ENCODE measurements around the gene AZU1.
A peak's percentile ranks its signal among the peaks of the same experiment; 100 is the strongest.

Gene AZU1

GRCh38 chr19:827710-828321 lies at the start of gene AZU1:
TSS of gene AZU1 (plus strand) at chr19:827837. CDS start at chr19:827847, 10 bp downstream.
- no peak for DNase-seq (ENCODE audit: low read depth)

- DNase-seq (ENCODE audit: low read depth) = peak; percentile 98
Observed at GRCh38 chr19:778910-779653, 48.6 kb upstream of the AZU1 start.

GRCh38 chr19:780935-781334 lies 46.7 kb upstream of the AZU1 start:
- no peak for DNase-seq (ENCODE audit: low read depth)

- DNase-seq (ENCODE audit: low read depth) = no peak
Observed at GRCh38 chr19:781800-782184, 45.8 kb upstream of the AZU1 start.

- DNase-seq (ENCODE audit: low read depth) = peak; percentile 87
Observed at GRCh38 chr19:782185-782877, 45.3 kb upstream of the AZU1 start.

GRCh38 chr19:782878-783668 lies 44.6 kb upstream of the AZU1 start:
- no peak for DNase-seq (ENCODE audit: low read depth)

- no peak for DNase-seq (ENCODE audit: low read depth)
Observed at GRCh38 chr19:784541-784940, 43.1 kb upstream of the AZU1 start.

- no peak for DNase-seq (ENCODE audit: low read depth)
Observed at GRCh38 chr19:787536-787935, 40.1 kb upstream of the AZU1 start.

- no peak for DNase-seq (ENCODE audit: low read depth)
Observed at GRCh38 chr19:788686-788982, 39.0 kb upstream of the AZU1 start.

- peak; percentile 56 for DNase-seq (ENCODE audit: low read depth)
Observed at GRCh38 chr19:788983-789700, 38.5 kb upstream of the AZU1 start.

GRCh38 chr19:789701-790060 lies 38.0 kb upstream of the AZU1 start:
- peak; percentile 24 for DNase-seq (ENCODE audit: low read depth)

- no peak for DNase-seq (ENCODE audit: low read depth)
Observed at GRCh38 chr19:791007-791566, 36.5 kb upstream of the AZU1 start.

- no peak for DNase-seq (ENCODE audit: low read depth)
Observed at GRCh38 chr19:791567-792305, 35.9 kb upstream of the AZU1 start.

- no peak for DNase-seq (ENCODE audit: low read depth)
Observed at GRCh38 chr19:792306-792885, 35.2 kb upstream of the AZU1 start.

GRCh38 chr19:793806-794205 lies 33.8 kb upstream of the AZU1 start:
- DNase-seq (ENCODE audit: low read depth) = no peak

GRCh38 chr19:795073-795611 lies 32.5 kb upstream of the AZU1 start:
- DNase-seq (ENCODE audit: low read depth) = no peak

- no peak for DNase-seq (ENCODE audit: low read depth)
Observed at GRCh38 chr19:795691-796581, 31.7 kb upstream of the AZU1 start.

GRCh38 chr19:796692-797527 lies 30.7 kb upstream of the AZU1 start, which contains the start of gene PTBP1:
TSS of gene PTBP1 (plus strand) at chr19:797452. CDS start at chr19:797498, 46 bp downstream.
- peak; percentile 100 for DNase-seq (ENCODE audit: low read depth)
